Smooth muscle cell (in vitro differentiated cells): ENCODE measurements around the gene MIX23. TPM values are rescaled to one million over a fixed set of nuclear protein-coding genes. Genes with fewer than 3 reads are reported as not detected.

ENCODE experiments used
- DNase-seq: peaks from one replicate; lab custom pipeline; 2025; ENCODE audit not compliant: unreplicated experiment; lab: John Stamatoyannopoulos, UW
- H2AFZ ChIP-seq: fragments of 200-600 bp; sonication (generic); 2 replicates; pipeline ENCODE4 v1.6.0; 2016; ENCODE audit warnings: antibody characterized with exemption, low read depth, mild to moderate bottlenecking
- H3F3A ChIP-seq: fragments of 200-600 bp; sonication (generic); 2 replicates; pipeline ENCODE4 v1.6.0; 2017; ENCODE audit warnings: antibody characterized with exemption, low read depth
- H3K27ac ChIP-seq: fragments of 200-600 bp; sonication (generic); 2 replicates; pipeline ENCODE4 v1.5.1; 2016; ENCODE audit warnings: low read depth, mild to moderate bottlenecking
- H3K27me3 ChIP-seq: fragments of 200-600 bp; sonication (generic); 2 replicates; pipeline ENCODE4 v1.6.1; 2016; ENCODE audit warnings: low read depth, mild to moderate bottlenecking
- H3K36me3 ChIP-seq: fragments of 200-600 bp; sonication (generic); 2 replicates; pipeline ENCODE4 v1.5.1; 2016; ENCODE audit warnings: low read depth
- H3K4me1 ChIP-seq: fragments of 200-600 bp; sonication (generic); 2 replicates; pipeline ENCODE4 v1.5.1; 2016; ENCODE audit warnings: low read depth
- H3K4me2 ChIP-seq: fragments of 200-600 bp; sonication (generic); 2 replicates; pipeline ENCODE4 v1.6.0; 2016; ENCODE audit warnings: mild to moderate bottlenecking
- H3K4me3 ChIP-seq: fragments of 200-600 bp; sonication (generic); 2 replicates; pipeline ENCODE4 v1.5.1; 2016; ENCODE audit warnings: mild to moderate bottlenecking
- H3K79me2 ChIP-seq: fragments of 200-600 bp; sonication (generic); 2 replicates; pipeline ENCODE4 v1.6.0; 2016; ENCODE audit warnings: low read depth, mild to moderate bottlenecking
- H3K9ac ChIP-seq: fragments of 200-600 bp; sonication (generic); 2 replicates; pipeline ENCODE4 v1.6.0; 2016; ENCODE audit warnings: low read depth
- H3K9me3 ChIP-seq: fragments of 200-600 bp; sonication (generic); replicated peaks from 2 replicates; pipeline ENCODE4 v1.5.1; 2016; ENCODE audit warnings: low read depth
- H4K20me1 ChIP-seq: fragments of 200-600 bp; sonication (generic); 2 replicates; pipeline ENCODE4 v1.6.0; 2016; ENCODE audit warnings: low read depth
- WGBS: methylation state at CpG from one replicate; pipeline ENCODE4 v1.1.7; 2016; ENCODE audit warnings: low lambda C conversion rate; 5-methylcytosine and 5-hydroxymethylcytosine counted together
- polyA plus RNA-seq: library from polyadenylated mRNA; unstranded; fragments of >200 nt; fragmentation: Nextera tagmentation; extraction: Ambion mirVana; gene quantifications from 2 replicates; pipeline ENCODE4 v1.2.1, GENCODE V29; 2016
- total RNA-seq: library from RNA; depleted of rRNA; stranded (reverse); fragments of >200 nt; gene quantifications from 2 replicates; pipeline ENCODE4 v1.2.3, GENCODE V29; 2014
- TF ChIP-seq, protein P1 (sequence below): fragments of 200-600 bp; sonication (generic); IDR thresholded peaks from 2 replicates; pipeline ENCODE4 v1.5.1; 2017; ENCODE audit warnings: borderline replicate concordance, mild to moderate bottlenecking, antibody characterized with exemption; ENCODE audit not compliant: insufficient read depth, poor library complexity, severe bottlenecking

The MIX23 gene
- total and polyA plus RNA-seq, 2 experiments from 2014 or later = 43.4 to 48.8 TPM

- Histone ChIP-seq H3K4me3 (no peak overlapping the region), H2AFZ (no peak overlapping the region), H3K36me3 (peaks cover 7% of the 10 kb centered on the region), H3K27me3 (no peaks in the 10 kb centered on the region), H3K9ac (no peak overlapping the region), H4K20me1 (peaks cover 4% of the 10 kb centered on the region), H3K4me1 (no peaks in the 10 kb centered on the region), H3K9me3 (no peaks in the 10 kb centered on the region), H3K4me2 (no peak overlapping the region), H3F3A (no peaks in the 10 kb centered on the region), H3K27ac (no peak overlapping the region), H3K79me2 (peaks cover 12% of the 10 kb centered on the region)
- WGBS = 92% methylated on average over 6 of the region's 6 CpGs
- TF ChIP-seq, protein P1, sequence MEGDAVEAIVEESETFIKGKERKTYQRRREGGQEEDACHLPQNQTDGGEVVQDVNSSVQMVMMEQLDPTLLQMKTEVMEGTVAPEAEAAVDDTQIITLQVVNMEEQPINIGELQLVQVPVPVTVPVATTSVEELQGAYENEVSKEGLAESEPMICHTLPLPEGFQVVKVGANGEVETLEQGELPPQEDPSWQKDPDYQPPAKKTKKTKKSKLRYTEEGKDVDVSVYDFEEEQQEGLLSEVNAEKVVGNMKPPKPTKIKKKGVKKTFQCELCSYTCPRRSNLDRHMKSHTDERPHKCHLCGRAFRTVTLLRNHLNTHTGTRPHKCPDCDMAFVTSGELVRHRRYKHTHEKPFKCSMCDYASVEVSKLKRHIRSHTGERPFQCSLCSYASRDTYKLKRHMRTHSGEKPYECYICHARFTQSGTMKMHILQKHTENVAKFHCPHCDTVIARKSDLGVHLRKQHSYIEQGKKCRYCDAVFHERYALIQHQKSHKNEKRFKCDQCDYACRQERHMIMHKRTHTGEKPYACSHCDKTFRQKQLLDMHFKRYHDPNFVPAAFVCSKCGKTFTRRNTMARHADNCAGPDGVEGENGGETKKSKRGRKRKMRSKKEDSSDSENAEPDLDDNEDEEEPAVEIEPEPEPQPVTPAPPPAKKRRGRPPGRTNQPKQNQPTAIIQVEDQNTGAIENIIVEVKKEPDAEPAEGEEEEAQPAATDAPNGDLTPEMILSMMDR = no peak
- DNase-seq = no peak
Measured at GRCh38 chr3:122409446-122409845, 26.4 kb upstream of the MIX23 start.

- peaks cover 1% of the 10 kb centered on the region for H3K79me2 ChIP-seq
- no peaks in the 10 kb centered on the region for H3K9me3 ChIP-seq
- H3K4me1 ChIP-seq = no peaks in the 10 kb centered on the region
- no peak overlapping the region for H3K9ac ChIP-seq
- no peak overlapping the region for H2AFZ ChIP-seq
- peaks cover 12% of the 10 kb centered on the region for H3K36me3 ChIP-seq
- 83% methylated on average over 1 of the region's 1 CpG for WGBS
- TF ChIP-seq, protein P1 = no peak
- H4K20me1 ChIP-seq = peaks cover 13% of the 10 kb centered on the region
- H3K27ac ChIP-seq = no peak overlapping the region
- no peaks in the 10 kb centered on the region for H3F3A ChIP-seq
- no peak overlapping the region for H3K4me2 ChIP-seq
- DNase-seq = no peak
- no peak overlapping the region for H3K4me3 ChIP-seq
- no peaks in the 10 kb centered on the region for H3K27me3 ChIP-seq
Measured at GRCh38 chr3:122407946-122408345, 24.9 kb upstream of the MIX23 start.

- Histone ChIP-seq H3K27ac (no peak overlapping the region), H3K4me3 (no peak overlapping the region), H3K4me1 (no peaks in the 10 kb centered on the region), H3K9ac (no peak overlapping the region), H3F3A (no peaks in the 10 kb centered on the region), H3K36me3 (peaks cover 12% of the 10 kb centered on the region), H2AFZ (no peak overlapping the region), H3K27me3 (no peaks in the 10 kb centered on the region), H4K20me1 (peaks cover 24% of the 10 kb centered on the region), H3K4me2 (no peak overlapping the region), H3K79me2 (peaks cover 5% of the 10 kb centered on the region), H3K9me3 (no peaks in the 10 kb centered on the region)
- TF ChIP-seq, protein P1 = no peak
- WGBS = 98% methylated on average over 4 of the region's 4 CpGs
- DNase-seq = no peak
Measured at GRCh38 chr3:122406198-122406597, 23.2 kb upstream of the MIX23 start.

DNA sequence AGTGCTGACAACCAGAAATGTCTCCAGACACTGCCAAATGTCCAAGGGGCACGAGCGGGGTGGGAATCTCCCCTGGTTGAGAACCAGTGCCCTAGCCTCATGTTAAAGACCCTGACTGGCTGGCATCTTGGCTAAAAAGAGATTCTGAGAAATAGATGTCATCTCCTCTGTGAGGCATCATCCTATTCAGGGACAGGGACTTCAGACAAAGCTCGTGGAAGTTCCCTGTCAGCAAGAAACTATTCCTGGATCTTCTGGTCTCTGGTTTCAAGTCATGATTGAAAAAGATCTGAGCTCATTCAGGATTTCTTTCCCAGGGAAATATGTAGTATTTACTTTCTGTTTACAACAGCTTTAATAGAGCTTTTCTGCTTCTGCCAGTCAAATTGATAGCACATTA lies 22.0 kb upstream of the MIX23 start:
- Histone ChIP-seq H3K27ac (no peak overlapping the region), H3F3A (no peaks in the 10 kb centered on the region), H3K4me3 (no peak overlapping the region), H4K20me1 (peaks cover 26% of the 10 kb centered on the region), H3K9me3 (no peaks in the 10 kb centered on the region), H3K9ac (no peak overlapping the region), H3K4me1 (no peaks in the 10 kb centered on the region), H3K79me2 (peaks cover 5% of the 10 kb centered on the region), H2AFZ (no peak overlapping the region), H3K36me3 (peaks cover 12% of the 10 kb centered on the region), H3K4me2 (no peak overlapping the region), H3K27me3 (no peaks in the 10 kb centered on the region)
- WGBS = 91% methylated on average over 3 of the region's 3 CpGs
- no peak for DNase-seq
- TF ChIP-seq, protein P1 = no peak
